TTC549 (cell line): ENCODE results near the gene PRDX2.

ENCODE experiments used
- FAIRE-seq: peaks from 2 replicates; lab custom pipeline; 2012; peaks lifted over from hg19 to GRCh38; lab: Jason Lieb, UNC

The PRDX2 gene

DNA sequence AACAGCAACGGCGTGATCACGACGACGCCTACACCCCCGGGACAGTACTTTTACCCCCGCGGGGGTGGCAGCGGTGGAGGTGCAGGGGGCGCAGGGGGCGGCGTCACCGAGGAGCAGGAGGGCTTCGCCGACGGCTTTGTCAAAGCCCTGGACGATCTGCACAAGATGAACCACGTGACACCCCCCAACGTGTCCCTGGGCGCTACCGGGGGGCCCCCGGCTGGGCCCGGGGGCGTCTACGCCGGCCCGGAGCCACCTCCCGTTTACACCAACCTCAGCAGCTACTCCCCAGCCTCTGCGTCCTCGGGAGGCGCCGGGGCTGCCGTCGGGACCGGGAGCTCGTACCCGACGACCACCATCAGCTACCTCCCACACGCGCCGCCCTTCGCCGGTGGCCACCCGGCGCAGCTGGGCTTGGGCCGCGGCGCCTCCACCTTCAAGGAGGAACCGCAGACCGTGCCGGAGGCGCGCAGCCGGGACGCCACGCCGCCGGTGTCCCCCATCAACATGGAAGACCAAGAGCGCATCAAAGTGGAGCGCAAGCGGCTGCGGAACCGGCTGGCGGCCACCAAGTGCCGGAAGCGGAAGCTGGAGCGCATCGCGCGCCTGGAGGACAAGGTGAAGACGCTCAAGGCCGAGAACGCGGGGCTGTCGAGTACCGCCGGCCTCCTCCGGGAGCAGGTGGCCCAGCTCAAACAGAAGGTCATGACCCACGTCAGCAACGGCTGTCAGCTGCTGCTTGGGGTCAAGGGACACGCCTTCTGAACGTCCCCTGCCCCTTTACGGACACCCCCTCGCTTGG, 9.3 kb downstream of the PRDX2 start:
- FAIRE-seq = no peak

DNA sequence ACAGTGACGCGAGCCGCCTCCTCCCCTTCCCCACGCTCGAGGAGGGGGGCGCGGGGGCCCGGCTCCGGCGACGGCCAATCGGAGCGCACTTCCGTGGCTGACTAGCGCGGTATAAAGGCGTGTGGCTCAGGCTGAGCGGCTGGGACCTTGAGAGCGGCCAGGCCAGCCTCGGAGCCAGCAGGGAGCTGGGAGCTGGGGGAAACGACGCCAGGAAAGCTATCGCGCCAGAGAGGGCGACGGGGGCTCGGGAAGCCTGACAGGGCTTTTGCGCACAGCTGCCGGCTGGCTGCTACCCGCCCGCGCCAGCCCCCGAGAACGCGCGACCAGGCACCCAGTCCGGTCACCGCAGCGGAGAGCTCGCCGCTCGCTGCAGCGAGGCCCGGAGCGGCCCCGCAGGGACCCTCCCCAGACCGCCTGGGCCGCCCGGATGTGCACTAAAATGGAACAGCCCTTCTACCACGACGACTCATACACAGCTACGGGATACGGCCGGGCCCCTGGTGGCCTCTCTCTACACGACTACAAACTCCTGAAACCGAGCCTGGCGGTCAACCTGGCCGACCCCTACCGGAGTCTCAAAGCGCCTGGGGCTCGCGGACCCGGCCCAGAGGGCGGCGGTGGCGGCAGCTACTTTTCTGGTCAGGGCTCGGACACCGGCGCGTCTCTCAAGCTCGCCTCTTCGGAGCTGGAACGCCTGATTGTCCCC, 10.1 kb downstream of the PRDX2 start, which contains the start of gene JUNB:
Gene JUNB (plus strand): TSS at position 142 of the 706 bp plus-strand sequence. CDS start 286 bp downstream, at position 428.
- FAIRE-seq = no peak

DNA sequence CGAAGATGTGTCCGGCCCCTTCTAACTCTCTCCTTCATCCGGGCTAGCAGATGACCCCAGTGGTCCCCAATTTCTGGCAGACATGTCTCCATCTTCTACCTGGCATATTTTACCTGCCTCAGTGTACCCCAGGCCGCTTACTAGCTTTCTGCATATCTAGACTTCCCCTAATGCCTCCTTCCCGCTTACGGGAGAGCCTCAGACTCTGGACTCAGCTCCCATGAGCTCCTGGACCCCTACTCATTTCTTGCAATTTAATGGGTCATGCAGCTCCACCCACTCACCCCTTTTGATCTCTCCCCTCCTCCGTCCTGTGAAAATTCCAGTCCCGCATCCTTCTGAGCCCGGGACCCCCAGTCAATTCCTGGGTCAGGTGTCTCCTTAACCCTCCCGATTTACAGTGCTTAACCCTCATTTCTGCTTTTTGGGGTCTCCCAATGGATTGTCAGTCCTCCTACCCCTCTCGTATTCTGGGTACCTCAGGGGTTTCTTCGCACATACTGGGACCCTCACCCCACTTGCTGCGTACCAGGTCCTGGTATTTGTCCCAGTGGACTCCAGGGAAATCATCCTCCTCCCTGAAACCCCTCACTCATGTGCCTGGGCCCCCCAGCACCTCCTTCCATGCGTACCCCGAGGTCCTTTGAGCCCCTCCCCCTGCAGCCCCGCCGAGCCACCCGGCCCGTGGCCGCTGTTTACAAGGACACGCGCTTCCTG, 10.8 kb downstream of the PRDX2 start:
- FAIRE-seq = no peak

DNA sequence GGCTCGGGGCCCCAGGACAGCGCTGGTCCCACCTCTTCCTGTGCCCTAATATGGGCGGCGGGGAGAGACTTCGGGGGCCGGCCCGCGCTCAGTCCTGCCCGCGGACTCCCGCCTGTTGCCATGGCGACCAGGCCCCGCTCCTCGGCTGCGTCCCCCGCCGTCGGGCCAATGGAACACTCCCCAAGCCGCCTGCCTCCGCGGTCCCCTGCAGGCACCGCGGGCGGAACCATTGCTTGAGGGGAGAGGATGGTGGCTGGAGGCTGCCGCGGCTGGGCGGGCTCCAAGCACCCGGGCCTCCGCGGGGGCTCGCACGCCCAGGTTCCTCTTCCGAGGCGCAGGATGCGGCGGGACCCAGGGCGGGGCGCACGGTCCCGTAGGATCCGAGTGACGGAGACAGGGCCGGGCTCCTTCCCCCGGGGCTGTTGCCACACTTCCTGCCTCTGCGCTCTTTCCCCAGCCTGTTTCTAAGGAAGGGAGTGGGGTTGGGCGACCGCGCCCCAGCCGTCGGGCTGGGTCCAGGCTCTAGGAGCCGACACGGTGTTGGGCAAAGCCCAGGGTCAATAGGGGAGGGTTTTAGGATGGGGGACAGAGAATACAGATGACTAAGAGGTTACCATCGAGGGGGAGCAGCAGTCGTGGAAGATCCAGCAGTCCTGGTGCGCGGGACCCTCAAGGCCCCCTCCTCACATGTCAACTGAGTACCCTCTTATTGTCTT, 11.5 kb downstream of the PRDX2 start:
- no peak for FAIRE-seq

DNA sequence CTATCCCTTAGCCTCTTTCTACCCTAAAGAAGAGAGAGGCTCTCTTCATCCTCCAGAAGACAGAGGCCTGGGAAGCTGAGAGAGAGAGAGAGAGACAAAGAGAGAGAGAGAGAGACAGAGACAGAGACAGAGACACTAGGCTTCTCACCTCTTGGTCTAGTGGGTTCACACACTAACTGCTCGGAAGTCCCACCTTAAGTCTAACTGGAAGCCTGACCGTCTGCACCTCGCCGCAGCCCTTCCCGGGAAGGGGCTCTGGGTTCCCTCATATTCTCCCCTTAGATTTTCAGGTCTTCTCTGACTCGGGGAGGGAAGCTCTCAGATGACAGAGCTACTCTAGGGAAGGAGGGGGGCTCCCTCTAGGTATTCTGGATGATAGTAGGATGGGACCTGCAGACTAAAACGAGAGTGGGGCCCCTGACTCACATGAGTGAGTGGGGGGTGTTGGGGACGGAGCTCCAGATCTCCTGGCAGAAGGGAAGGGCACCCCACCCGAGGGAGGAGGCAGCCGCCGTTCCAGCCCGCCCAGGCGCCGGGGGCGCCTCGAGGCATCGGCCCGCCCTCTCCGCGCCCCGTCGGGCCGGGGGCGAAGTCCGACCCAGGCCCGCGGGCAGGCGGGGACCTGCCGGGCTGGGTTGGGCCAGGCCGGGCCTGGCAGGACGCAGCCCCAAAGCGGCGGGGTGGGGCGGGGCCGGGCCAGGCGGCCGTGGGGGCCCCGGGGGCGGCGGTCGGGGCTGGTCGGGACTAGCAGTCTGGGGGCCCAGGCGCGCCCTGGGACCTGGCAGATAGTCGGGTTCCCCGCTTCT, 12.3 kb downstream of the PRDX2 start:
- FAIRE-seq = no peak

DNA sequence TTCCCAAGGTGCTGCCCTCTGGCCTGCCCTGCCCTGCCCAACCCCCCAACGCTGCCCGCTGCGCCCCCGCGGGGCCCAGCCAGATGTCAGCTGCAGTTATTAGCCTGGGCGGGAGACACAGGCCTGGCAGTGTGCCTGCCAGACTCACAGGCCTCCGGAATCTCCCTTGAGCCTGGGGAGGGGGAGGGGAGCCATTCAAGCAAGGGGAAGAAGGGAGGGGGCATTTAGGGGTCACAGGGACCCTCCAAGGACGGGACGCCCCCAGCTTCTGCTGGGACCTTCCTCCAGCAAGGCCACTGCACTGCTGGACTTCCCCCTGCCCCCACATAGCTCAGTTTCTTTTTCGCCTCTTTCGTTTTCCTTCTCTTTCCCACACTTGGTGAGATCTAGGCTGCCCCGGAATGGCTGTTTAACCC, 12.9 kb downstream of the PRDX2 start:
- no peak for FAIRE-seq

DNA sequence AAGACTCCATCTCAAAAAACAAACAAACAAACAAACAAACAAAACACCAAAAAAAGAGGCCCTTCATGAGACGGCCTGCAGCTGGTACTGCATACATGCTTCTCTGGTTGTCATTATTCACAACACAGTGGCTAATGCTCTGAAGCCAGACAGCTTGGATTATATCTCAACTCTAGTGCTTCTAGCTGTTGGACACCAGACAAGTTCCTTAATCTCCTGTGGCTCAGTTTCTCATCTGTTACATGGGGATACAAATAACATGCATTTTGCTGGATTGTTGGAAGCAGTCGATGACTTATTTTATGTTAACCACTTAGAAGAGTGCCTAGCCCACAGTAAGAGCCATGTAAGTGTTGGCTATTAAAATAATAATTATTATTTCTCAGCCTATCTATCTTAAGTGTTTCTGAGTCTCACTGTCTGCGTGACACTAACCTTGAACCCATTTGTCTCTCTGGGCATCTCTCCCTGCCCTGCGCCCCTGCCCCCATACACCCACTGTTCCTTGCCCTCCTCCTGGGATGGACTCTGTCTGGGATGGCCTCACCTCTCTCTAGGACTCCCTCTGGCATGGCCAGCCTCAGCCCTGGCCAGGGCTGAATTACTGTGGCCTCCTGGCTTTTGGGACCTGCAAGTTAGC, 13.4 kb downstream of the PRDX2 start:
- FAIRE-seq = no peak

DNA sequence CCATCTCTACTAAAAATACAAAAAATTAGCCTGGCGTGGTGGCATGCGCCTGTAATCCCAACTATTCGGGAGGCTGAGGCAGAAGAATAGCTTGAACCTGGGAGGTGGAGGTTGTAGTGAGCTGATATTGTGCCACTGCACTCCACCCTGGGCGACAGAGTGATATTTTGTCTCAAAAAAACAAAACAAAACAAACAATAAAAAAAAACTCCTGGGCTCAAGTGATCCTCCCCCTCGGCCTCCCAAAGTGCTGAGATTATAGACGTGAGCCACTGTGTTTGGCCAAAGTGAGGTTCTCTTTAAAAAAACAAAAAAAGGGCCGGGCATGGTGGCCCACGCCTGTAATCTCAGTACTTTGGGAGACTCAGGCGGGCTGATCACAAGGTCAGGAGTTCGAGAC, 14.1 kb downstream of the PRDX2 start:
- no peak for FAIRE-seq

DNA sequence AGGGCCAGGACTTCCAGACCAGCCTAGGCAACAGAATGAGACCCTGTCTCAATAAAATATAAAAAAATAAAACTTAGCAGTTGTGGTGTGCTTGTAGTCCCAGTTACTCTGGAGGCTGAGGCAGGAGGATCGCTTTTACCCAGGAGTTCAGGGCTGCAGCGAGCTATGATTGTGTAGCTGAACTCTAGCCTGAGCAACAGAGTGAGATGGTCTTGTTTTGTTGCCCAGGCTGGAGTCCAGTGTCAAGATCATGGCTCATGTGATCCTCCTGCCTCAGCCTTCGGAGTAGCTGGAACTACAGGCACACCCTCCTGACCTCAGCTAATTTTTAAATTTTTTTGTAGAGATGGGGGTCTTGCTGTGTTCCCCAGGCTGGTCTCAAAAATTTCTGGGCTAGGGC, 14.6 kb downstream of the PRDX2 start:
- no peak for FAIRE-seq

DNA sequence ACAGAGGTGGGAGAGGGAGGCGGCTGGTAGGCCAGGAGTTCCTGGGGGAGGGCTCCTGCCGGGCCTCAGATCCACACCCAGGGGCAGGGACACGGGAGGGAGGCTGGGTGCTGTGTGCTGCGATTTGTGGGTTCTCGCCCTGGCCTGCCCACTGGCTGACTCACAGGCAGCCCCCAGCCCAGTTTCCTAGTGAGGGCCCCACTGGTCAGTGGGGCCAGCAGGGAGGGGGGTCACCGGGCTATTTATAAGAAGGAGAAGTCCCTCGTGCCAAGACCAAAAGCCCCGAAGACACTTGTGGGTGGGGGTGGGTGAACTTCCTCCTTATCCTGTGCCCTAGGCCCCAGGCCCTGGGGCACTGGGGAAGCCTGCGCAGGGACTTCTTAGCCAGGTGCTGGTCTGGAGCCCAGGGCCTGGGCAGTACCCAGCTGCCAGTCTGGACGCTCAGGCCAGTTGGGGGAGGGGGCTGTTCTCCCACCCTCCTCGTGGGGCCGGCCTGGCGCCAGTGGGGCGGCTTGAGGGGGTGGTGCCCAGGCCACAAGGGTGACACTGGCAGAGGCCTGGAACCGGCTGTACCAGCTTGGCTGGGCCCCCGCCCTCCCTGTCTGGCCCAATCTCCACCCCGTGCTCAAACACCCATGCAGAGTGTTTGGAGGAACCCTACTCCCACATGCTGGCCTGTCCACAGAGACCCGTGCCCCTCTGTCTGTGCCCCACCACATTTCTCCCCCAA, 15.3 kb downstream of the PRDX2 start:
- no peak for FAIRE-seq

DNA sequence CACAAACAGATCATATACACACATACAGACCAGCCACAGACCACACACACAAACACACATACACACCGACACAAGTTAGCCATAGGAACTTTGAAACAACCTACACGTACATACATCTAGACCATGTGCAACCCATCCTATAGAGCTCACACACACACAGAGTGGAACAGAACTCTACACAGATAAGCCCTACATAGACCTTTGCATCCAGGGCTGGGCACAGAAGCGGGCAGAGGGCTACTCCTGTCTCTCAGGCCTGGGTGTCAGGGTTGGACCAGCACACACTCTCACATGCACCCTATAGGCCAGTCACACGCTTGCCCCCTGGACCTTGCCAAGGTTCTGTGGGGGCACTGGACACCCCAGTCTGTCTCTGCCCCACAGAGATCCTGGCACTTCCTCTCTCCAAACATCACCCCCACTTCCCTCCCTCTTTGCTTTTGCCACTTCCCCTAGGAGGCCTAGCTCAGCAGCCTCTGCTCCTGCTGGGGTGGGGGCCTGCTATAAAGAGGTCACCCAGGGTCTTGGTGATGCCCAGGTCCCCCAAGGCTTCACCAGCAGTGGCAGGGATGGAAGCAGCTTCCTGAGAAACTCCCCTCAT, 16.1 kb downstream of the PRDX2 start:
- no peak for FAIRE-seq

DNA sequence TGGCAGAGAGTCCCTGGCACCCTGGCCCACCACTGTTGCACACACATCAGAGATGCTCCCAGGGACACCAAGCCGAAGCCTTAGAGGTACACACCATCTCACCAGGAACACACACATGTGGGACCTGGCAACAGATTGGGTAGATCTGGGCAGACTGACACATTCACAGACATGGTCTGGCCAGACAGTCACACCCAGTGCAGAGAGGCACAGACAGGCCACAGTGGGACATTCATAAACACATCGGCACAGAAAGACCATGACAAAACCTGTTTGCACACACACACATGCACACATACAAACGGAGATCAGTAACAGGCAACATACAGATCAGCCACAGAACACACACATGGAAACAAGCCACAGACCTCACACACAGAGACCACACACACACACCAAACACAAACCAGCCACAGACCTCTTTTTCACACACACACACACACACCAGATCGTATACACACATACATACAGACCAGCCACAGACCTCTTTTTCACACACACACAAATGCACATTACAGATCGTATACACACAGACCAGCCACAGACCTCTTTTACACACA, 16.6 kb downstream of the PRDX2 start:
- no peak for FAIRE-seq

DNA sequence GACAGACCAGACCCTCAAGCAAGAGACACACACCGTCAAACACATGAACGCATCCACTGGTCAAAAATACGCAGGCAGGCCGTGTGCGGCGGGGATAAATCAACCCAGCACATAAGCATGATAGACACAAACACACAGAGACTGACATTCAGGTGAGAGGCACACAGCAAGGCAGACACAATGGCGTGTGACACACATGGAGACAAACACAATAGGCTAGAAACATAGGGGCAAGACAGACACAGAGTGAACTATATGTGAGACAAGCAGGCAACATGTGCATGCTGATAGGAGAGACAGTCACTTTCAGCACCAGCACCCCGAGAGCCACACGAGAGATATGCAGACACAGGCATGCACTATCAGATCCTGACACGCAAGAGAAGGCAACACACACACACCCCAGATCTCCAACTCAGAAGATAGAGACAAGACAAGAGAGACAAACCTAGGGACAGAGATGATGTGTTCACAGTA, 17.2 kb downstream of the PRDX2 start:
- no peak for FAIRE-seq

DNA sequence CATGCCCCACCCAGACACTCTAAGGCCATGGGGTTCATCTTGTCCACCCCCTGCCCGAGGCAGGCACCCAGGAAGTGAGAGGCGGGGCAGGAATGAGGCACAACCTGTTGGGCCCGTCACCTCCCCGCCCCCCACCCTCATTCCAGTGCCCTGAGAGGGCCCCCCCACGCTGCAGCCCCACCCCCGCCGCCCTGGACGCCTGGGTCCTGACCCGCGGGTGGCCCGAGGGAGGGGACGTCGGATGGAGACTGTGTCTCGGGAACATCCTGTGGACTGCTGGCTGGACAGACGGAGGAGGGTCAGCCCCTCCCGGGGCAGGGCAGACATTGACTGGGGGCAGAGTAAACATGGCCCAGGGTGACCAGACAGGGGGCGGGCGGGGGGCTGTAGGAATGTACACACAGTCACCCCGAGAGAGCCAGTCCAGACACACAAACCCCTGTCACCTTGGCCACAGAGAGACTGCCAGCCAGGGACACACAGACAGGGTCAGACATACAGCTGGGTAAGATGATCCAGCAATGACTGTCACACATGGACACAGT, 17.7 kb downstream of the PRDX2 start:
- no peak for FAIRE-seq

DNA sequence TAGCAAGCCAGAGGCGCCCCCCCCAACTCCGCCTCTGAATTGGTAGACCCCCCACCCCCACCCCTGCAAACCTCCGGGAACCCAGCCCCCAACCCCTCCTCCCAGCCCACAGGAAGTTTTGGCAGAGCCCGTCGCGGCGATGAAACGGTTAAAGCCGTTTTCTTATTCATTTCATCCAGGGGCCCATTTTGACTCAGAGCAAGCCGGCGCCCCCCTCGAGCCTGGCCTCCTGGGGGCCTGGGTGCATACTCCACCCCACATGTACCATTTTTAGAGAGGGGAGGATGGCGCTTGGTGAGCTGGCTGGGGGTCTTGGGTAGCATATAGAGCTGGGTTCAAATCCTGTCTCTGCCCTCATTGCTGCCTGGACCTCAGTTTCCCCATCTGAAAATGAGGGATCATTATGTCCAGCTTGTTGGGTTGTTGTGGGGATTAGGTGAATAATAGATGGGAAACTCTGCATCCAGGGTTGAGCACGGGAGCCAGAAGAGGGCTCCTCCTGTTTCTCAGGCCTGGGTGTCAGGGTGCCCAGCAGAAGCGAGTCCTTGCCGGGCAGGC, 18.2 kb downstream of the PRDX2 start:
- no peak for FAIRE-seq

DNA sequence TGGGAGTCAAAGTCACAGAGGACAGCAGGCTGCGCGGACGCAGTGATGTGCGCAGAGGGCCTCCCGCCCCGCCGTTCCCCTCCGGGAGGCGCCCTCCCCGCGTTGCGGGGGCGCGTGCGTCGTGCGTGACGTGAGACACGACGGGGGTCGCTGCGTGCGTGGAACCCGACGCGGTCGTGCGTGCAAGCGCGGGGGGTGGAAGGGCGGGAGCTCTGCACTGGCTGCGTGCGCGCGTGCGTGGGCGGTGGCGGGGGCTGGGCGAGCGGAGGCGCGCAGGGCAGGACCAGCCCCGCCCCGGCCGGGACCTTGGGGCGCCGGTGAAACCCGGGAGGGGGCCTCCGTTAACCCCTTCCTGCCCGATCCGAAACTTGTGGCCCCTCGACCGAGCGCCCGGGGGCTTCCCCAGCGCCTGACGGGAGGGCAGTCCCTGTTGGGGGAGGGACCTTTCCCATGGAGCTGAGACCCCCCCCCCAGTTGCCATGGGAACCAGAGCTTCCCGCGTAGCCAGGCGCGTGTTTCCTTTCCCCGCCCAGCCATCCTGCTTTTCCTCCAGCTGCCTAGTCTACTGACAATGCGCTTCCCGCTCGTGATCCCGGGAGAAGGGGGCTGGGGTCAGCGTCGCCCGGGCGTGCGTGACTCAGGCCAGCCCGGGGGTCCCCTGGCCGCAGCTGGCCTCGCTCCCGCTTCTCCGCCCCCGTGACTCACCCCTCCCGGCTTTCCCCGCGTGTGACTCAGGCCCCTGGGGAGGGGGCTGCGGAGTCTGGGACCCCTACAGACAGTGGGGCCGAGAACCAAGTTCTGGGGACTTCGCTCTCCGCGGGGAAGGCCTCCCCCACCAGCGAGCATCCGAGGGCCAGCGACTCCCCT, 18.9 kb downstream of the PRDX2 start:
- no peak for FAIRE-seq

DNA sequence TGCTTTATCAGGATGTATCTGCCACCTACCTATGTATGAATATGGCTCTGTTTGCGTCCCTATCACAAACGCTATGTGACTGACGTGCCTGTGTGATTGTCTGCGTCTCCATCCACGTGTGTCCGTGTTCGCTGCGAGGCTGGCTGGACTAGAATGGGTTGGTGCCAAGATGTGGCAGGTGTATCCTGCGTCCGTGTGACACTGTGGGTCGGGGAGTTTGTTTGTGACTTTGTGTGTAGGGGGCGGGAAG, 19.5 kb downstream of the PRDX2 start:
- no peak for FAIRE-seq
